Measurements from ENCODE around the gene DNAI2.

The DNAI2 gene

DNA sequence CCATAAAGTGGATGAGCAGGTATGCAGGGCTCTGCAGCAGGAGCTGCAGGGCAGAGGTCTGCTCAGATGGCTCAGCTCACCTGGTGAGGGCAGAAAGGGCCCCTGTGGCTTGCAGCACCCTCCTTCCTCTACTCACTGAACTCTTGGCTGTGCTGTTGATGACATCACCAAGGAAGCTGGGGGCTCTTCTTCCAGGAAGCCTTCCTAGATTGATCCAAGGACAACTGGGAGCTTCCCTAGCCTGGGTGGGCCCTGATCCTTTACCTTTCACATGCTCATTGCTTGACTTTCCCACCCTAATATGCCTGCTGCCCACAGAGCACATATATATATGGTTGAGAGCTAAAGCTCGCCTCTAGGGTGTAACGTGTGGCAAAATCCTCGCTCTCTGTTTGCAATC lies 54.5 kb downstream of the DNAI2 start:
- TF ChIP-seq, protein P1, sequence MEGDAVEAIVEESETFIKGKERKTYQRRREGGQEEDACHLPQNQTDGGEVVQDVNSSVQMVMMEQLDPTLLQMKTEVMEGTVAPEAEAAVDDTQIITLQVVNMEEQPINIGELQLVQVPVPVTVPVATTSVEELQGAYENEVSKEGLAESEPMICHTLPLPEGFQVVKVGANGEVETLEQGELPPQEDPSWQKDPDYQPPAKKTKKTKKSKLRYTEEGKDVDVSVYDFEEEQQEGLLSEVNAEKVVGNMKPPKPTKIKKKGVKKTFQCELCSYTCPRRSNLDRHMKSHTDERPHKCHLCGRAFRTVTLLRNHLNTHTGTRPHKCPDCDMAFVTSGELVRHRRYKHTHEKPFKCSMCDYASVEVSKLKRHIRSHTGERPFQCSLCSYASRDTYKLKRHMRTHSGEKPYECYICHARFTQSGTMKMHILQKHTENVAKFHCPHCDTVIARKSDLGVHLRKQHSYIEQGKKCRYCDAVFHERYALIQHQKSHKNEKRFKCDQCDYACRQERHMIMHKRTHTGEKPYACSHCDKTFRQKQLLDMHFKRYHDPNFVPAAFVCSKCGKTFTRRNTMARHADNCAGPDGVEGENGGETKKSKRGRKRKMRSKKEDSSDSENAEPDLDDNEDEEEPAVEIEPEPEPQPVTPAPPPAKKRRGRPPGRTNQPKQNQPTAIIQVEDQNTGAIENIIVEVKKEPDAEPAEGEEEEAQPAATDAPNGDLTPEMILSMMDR (IDR thresholded peaks at IDR 0.05) = no peak
- H3K4me3 ChIP-seq (ENCODE audit: low read depth in 1 of 2, low read length in 1 of 2) = no peak overlapping the region
- H3K4me1 ChIP-seq (ENCODE audit: control insufficient read depth in 1 of 2, insufficient read depth in 1 of 2, low read depth in 1 of 2, low read length in 1 of 2) = no peaks in the 10 kb centered on the region
- no peaks in the 10 kb centered on the region for H3K9me3 ChIP-seq
- H3K36me3 ChIP-seq = no peaks in the 10 kb centered on the region
- H3K27me3 ChIP-seq = peaks cover 83% of the 10 kb centered on the region
- no peak overlapping the region for H3K27ac ChIP-seq

DNA sequence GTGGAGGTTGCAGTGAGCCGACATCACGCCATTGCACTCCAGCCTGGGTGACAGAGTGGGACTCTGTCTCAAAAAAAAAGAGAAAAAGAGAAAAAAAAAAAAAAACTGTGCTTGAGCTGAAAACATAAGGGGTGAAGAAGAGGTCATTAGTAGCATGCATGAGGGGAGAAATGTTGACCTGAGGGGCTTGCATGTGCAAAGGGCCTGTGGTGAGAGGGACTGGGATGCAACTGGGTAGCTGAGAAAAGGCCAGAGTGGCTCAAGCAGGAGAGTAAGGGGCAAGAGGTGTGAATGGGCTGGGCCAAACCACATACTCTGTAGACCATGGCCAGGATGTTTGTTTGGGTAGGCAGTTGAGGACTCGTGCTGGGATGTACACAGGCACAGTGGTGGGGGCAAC lies 55.3 kb downstream of the DNAI2 start:
- TF ChIP-seq, protein P1 (IDR thresholded peaks at IDR 0.05) = no peak
- no peak overlapping the region for H3K4me3 ChIP-seq (ENCODE audit: low read depth in 1 of 2, low read length in 1 of 2)

DNA sequence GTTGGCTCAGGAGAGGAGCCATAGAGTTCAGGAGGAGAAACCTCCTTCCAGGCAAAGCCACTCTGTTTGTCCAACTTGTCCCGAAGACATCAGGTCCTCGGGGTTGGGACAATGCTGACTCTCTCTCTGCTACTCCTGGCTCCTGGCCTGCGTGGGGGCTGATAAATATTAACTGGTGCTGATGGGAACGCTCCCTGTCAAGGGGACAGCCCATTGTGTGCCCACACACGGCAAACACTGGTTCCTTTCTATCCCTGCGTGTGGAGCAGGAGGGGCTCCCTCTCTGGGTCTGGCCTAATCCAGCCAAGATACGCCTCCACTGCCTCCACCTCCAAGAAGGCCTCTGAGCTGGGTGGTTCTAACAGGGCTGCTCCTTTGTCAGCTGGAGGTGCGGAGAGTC lies 56.4 kb downstream of the DNAI2 start:
- TF ChIP-seq, protein P1 (IDR thresholded peaks at IDR 0.05) = no peak
- Histone ChIP-seq H3K4me3 (ENCODE audit: low read depth in 1 of 2, low read length in 1 of 2) (no peak overlapping the region), H3K27me3 (peaks cover 71% of the 10 kb centered on the region), H3K4me1 (ENCODE audit: control insufficient read depth in 1 of 2, insufficient read depth in 1 of 2, low read depth in 1 of 2, low read length in 1 of 2) (no peaks in the 10 kb centered on the region), H3K36me3 (no peaks in the 10 kb centered on the region), H3K27ac (no peak overlapping the region), H3K9me3 (no peaks in the 10 kb centered on the region)

More for the DNA sequence above, 55.3 kb downstream of the DNAI2 start:
- no peaks in the 10 kb centered on the region for H3K36me3 ChIP-seq
- no peaks in the 10 kb centered on the region for H3K4me1 ChIP-seq (ENCODE audit: control insufficient read depth in 1 of 2, insufficient read depth in 1 of 2, low read depth in 1 of 2, low read length in 1 of 2)
- H3K27ac ChIP-seq = no peak overlapping the region
- H3K27me3 ChIP-seq = peaks cover 81% of the 10 kb centered on the region
- no peaks in the 10 kb centered on the region for H3K9me3 ChIP-seq

DNA sequence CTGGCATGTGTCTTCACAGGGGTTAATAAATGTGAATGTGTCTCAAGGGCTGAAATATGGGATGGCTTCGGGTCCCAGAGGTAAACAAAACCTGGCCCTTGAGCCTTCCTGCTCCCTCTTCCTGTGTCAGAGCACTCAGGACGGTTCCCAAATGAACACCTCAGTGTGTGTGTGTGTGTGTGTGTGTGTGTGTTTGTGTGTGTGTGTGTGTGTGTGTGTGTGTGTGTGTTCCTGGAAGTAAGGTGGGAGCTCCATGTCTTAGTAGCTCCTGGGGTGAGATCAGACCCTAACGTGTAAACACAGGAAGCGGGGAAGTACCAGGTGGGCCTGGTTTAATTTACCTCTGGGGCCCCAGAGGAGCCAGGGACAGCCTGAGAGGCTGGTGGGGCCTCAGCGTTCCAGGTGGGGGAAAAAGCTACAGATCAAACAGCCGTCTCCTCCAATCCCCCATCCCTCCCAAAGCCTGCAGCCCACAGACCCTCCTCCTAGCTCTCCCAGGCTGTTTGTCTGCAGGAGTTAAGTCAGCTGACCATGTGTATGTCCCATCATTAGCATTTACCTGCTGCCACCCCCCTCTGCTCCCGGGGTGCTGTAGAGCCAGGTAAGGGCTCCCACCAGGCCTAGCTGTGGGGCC lies 58.1 kb downstream of the DNAI2 start:
- Histone ChIP-seq H3K27me3 (peaks cover 54% of the 10 kb centered on the region), H3K4me3 (ENCODE audit: low read depth in 1 of 2, low read length in 1 of 2) (no peak overlapping the region), H3K9me3 (no peaks in the 10 kb centered on the region), H3K36me3 (no peaks in the 10 kb centered on the region), H3K4me1 (ENCODE audit: control insufficient read depth in 1 of 2, insufficient read depth in 1 of 2, low read depth in 1 of 2, low read length in 1 of 2) (no peaks in the 10 kb centered on the region), H3K27ac (no peak overlapping the region)
- TF ChIP-seq, protein P1 (IDR thresholded peaks at IDR 0.05) = no peak

DNA sequence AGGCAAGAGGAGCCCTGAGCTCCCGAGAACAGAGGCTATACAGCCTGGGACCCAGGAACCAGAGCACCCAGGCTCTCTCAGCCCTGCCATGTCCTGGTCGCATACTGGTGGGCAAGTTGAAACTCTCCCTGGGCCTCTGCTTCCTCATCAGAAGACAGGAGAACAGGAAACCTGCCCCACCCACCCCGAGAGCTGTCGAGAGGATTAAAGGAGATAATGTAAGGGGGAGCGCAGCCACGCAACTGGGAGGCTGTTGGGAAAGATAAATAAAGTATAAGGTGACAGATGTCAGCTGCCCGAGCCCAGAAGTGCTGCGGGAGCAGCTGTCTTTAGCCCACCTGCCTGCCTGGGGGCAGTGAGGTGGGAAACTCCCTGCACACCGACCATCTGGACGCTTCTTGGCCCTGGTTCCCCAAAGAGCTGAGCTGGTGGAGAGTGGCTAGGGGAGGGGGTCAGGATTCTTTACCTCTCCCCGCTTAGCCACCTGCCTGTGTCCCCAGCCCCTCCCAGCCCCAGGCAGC lies 58.8 kb downstream of the DNAI2 start:
- H3K9me3 ChIP-seq = no peaks in the 10 kb centered on the region
- no peaks in the 10 kb centered on the region for H3K36me3 ChIP-seq
- TF ChIP-seq, protein P1 (IDR thresholded peaks at IDR 0.05) = no peak
- H3K4me1 ChIP-seq (ENCODE audit: control insufficient read depth in 1 of 2, insufficient read depth in 1 of 2, low read depth in 1 of 2, low read length in 1 of 2) = no peaks in the 10 kb centered on the region
- H3K4me3 ChIP-seq (ENCODE audit: low read depth in 1 of 2, low read length in 1 of 2) = no peak overlapping the region
- no peak overlapping the region for H3K27ac ChIP-seq
- peaks cover 47% of the 10 kb centered on the region for H3K27me3 ChIP-seq

All from neutrophil (primary cell).